ENCODE results near the gene ADAM15. TPM values are rescaled to one million over a fixed set of nuclear protein-coding genes. Genes with fewer than 3 reads are reported as not detected.

The ADAM15 gene
- total and polyA plus RNA-seq, 9 donors: 17.0 to 149 (median 61.7) TPM

DNA sequence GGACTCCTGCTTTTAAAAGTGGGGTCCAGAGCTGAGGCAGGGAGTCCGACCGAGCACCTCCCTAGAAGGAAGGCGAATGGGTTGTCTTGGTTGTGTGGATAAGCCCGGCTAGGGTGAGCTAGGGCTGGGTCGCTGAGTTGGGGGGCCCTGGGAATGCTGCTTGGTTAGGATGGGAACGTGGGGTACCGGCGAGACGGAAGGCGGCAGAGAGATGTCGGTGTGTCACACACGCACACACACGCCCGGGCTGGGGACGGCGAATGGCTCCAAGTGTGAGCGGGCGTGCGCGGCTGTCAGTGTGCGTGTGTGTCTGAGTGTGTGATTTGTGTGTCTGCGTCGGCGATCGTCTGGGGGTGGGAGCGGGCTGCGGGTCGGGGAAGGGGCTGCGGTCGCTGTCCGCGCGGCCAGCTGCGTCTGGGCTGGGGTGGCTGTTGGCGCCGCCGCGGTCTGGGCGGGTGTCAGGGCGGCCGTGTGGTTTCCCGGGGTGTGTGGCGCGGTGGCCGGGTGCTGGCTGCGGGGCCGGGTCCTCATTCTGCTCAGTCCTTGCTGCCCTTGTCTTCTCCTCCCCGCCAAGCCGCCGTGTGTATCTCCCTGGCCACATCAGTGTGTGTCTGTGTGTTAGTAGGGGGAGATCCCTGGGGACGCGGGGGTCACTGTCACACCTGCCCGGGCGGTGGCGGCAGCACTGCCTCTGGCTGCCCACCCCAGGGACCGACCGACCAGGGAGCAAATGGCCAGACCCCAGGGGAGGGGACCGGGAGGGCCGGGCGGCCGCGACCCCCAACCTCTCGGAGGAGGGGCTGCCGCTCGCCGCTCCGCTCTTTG, 28.6 kb downstream of the ADAM15 start:
- TF ChIP-seq POLR2A (IDR thresholded peaks at IDR 0.05) (no peak), EP300 (IDR thresholded peaks at IDR 0.05) (no peak)
- TF ChIP-seq, protein P1, sequence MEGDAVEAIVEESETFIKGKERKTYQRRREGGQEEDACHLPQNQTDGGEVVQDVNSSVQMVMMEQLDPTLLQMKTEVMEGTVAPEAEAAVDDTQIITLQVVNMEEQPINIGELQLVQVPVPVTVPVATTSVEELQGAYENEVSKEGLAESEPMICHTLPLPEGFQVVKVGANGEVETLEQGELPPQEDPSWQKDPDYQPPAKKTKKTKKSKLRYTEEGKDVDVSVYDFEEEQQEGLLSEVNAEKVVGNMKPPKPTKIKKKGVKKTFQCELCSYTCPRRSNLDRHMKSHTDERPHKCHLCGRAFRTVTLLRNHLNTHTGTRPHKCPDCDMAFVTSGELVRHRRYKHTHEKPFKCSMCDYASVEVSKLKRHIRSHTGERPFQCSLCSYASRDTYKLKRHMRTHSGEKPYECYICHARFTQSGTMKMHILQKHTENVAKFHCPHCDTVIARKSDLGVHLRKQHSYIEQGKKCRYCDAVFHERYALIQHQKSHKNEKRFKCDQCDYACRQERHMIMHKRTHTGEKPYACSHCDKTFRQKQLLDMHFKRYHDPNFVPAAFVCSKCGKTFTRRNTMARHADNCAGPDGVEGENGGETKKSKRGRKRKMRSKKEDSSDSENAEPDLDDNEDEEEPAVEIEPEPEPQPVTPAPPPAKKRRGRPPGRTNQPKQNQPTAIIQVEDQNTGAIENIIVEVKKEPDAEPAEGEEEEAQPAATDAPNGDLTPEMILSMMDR (IDR thresholded peaks at IDR 0.05): no peak
- peak in 2 of 5 donors; percentile 40 to 49 for DNase-seq
- H3K27ac ChIP-seq: no peak overlapping the region
- peaks cover 16% of the 10 kb centered on the region for H3K4me1 ChIP-seq (ENCODE audit: insufficient read depth)
- no peaks in the 10 kb centered on the region for H3K9me3 ChIP-seq
- no peaks in the 10 kb centered on the region for H3K36me3 ChIP-seq
- H3K4me3 ChIP-seq: no peak overlapping the region
- H3K27me3 ChIP-seq: peaks cover 16% of the 10 kb centered on the region
- intact Hi-C loops (cut with DNase I): loop anchor here in 3 of 4 donors (5.0 to 10.0 kb wide), 3 partner anchors 32 to 595 kb away; partner anchors contain the start of gene UBE2Q1 (in 1 of the 3)
- 1% methylated on average over 49 to 67 of the region's 67 CpGs for WGBS, 3 donors

- Histone ChIP-seq H3K27me3 (peaks cover 16% of the 10 kb centered on the region), H3K4me3 (no peak overlapping the region), H3K27ac (no peak overlapping the region), H3K36me3 (no peaks in the 10 kb centered on the region), H3K4me1 (ENCODE audit: insufficient read depth) (peaks cover 17% of the 10 kb centered on the region), H3K9me3 (no peaks in the 10 kb centered on the region)
- intact Hi-C loops (cut with DNase I): loop anchor here in 2 of 4 donors (5.0 to 10.0 kb wide), 2 partner anchors 33 to 526 kb away; partner anchors contain the start of gene UBE2Q1 (in 1 of the 2)
- peak in 3 of 5 donors; percentile 42 to 54 (median 52) for DNase-seq
- whole genome bisulfite sequencing, 3 donors: 1 to 2% (median 1%) methylated on average over 29 to 71 of the region's 71 CpGs
- TF ChIP-seq, protein P1 (IDR thresholded peaks at IDR 0.05): no peak
- TF ChIP-seq POLR2A (IDR thresholded peaks at IDR 0.05) (no peak), EP300 (IDR thresholded peaks at IDR 0.05) (no peak)
These were observed 29.5 kb downstream of the ADAM15 start for GRCh38 chr1:155080312-155081228.

- no peaks in the 10 kb centered on the region for H3K36me3 ChIP-seq
- WGBS, 3 donors: 1 to 6% (median 3%) methylated on average over 36 to 68 of the region's 68 CpGs
- no peak for TF ChIP-seq POLR2A (IDR thresholded peaks at IDR 0.05)
- TF ChIP-seq EP300 (IDR thresholded peaks at IDR 0.05): no peak
- TF ChIP-seq, protein P1 (IDR thresholded peaks at IDR 0.05): no peak
- peaks cover 19% of the 10 kb centered on the region for H3K4me1 ChIP-seq (ENCODE audit: insufficient read depth)
- H3K4me3 ChIP-seq: no peak overlapping the region
- peak in 1 of 5 donors; percentile 33 for DNase-seq
- intact Hi-C loops (cut with DNase I): loop anchor here in 3 of 4 donors (2.0 to 10.0 kb wide), 3 partner anchors 21 to 527 kb away; partner anchors contain the start of gene UBE2Q1 (in 1 of the 3)
- no peaks in the 10 kb centered on the region for H3K9me3 ChIP-seq
- peaks cover 16% of the 10 kb centered on the region for H3K27me3 ChIP-seq
- H3K27ac ChIP-seq: no peak overlapping the region
These were observed 30.6 kb downstream of the ADAM15 start for GRCh38 chr1:155081472-155082300.
